ENCODE data around the gene METTL4.

DNA sequence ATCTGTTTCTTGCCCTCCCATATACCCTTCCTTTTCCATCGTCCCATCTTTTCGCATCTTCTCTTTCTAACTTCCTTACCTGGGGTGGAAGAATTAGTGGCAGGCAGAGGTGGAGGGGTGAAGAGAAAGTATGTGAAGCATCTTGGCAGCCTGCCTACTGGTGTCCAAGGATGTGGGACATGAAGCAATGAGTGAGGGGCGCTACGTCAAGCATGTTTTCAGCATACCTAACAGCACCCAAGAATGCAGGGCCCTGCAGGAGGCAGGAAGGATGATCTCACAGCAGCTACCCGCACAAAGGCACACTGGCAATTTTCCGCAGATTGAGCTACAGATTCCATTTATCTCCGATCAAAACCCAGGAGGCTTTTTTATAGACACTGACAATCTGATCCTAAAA is 42.2 kb downstream of the METTL4 start:
- no peak for TF ChIP-seq POLR2A (IDR thresholded peaks at IDR 0.05; ENCODE audit: low read depth, low read length)
- no peak for TF ChIP-seq POLR2AphosphoS5 (IDR thresholded peaks at IDR 0.05; ENCODE audit: low read depth, low read length)
- TF ChIP-seq TAF1 (IDR thresholded peaks at IDR 0.05; ENCODE audit: low read depth, low read length): no peak
